Skeletal muscle satellite cell (primary cell): ENCODE measurements around the gene ERCC4. TPM values are rescaled to one million over a fixed set of nuclear protein-coding genes. Genes with fewer than 3 reads are reported as not detected.
"Not testable (repeated sequence)": the region's sequence is repeated elsewhere in the genome, so short reads cannot be mapped to it uniquely, and the experiment has no call there.

ENCODE experiments used
- H3K27me3 ChIP-seq: 2 replicates; pipeline ENCODE4 v1.7.0; 2013; ENCODE audit warnings: low read length; ENCODE audit not compliant: control insufficient read depth, insufficient read depth
- H3K36me3 ChIP-seq: 2 replicates; pipeline ENCODE4 v1.7.0; 2013; ENCODE audit warnings: mild to moderate bottlenecking, control low read depth, low read length; ENCODE audit not compliant: insufficient read depth
- H3K4me1 ChIP-seq: 2 replicates; pipeline ENCODE4 v1.7.0; 2013; ENCODE audit warnings: low read length; ENCODE audit not compliant: control insufficient read depth, insufficient read depth
- H3K4me2 ChIP-seq: 2 replicates; pipeline ENCODE4 v1.7.0; 2013; ENCODE audit warnings: mild to moderate bottlenecking, low read length
- H3K4me3 ChIP-seq: 2 replicates; pipeline ENCODE4 v1.7.0; 2013; ENCODE audit warnings: low read length
- H3K9ac ChIP-seq: 2 replicates; pipeline ENCODE4 v1.7.0; 2013; ENCODE audit warnings: mild to moderate bottlenecking, low read depth, low read length, moderate library complexity
- H3K9me3 ChIP-seq: replicated peaks from 2 replicates; pipeline ENCODE4 v1.7.0; 2013; ENCODE audit warnings: mild to moderate bottlenecking, control low read depth, low read length
- total RNA-seq: library from RNA; depleted of rRNA; stranded (reverse); fragments of >200 nt; gene quantifications from 2 replicates; pipeline ENCODE4 v1.2.3, GENCODE V29; 2012; rRNA removed

The ERCC4 gene
- total RNA-seq: 7.2 and 9.6 TPM in 2 replicates

GRCh38 chr16:13919683-13920509, at the start of gene ERCC4:
Gene ERCC4 (plus strand): TSS chr16:13920154. CDS start chr16:13920166, 12 bp downstream.
- no peaks in the 10 kb centered on the region for H3K9me3 ChIP-seq
- peak within 1 kb of the TSS; percentile 91 for H3K4me3 ChIP-seq
- H3K27me3 ChIP-seq: peaks cover 15% of the 10 kb centered on the region
- H3K4me2 ChIP-seq: peak within 1 kb of the TSS; percentile 95
- peaks cover 17% of the 10 kb centered on the region for H3K4me1 ChIP-seq
- H3K9ac ChIP-seq: peak within 1 kb of the TSS; percentile 99
- peaks cover 7% of the 10 kb centered on the region for H3K36me3 ChIP-seq

GRCh38 chr16:13873835-13874438, 46.0 kb upstream of the ERCC4 start:
- Histone ChIP-seq H3K9ac (no peak overlapping the region), H3K9me3 (no peaks in the 10 kb centered on the region), H3K27me3 (peaks cover 35% of the 10 kb centered on the region), H3K36me3 (no peaks in the 10 kb centered on the region), H3K4me1 (no peaks in the 10 kb centered on the region), H3K4me3 (no peak overlapping the region), H3K4me2 (no peak overlapping the region)

- Histone ChIP-seq H3K27me3 (peaks cover 32% of the 10 kb centered on the region), H3K36me3 (no peaks in the 10 kb centered on the region), H3K4me1 (no peaks in the 10 kb centered on the region)
These were observed 44.2 kb upstream of the ERCC4 start for GRCh38 chr16:13875614-13876284.

GRCh38 chr16:13883276-13883675, 36.7 kb upstream of the ERCC4 start:
- Histone ChIP-seq H3K9ac (no peak overlapping the region), H3K4me1 (no peaks in the 10 kb centered on the region), H3K4me3 (no peak overlapping the region), H3K4me2 (no peak overlapping the region), H3K27me3 (peaks cover 14% of the 10 kb centered on the region), H3K36me3 (no peaks in the 10 kb centered on the region), H3K9me3 (no peaks in the 10 kb centered on the region)

More at GRCh38 chr16:13875614-13876284, 44.2 kb upstream of the ERCC4 start:
- H3K4me2 ChIP-seq: no peak overlapping the region
- H3K4me3 ChIP-seq: no peak overlapping the region
- no peaks in the 10 kb centered on the region for H3K9me3 ChIP-seq
- H3K9ac ChIP-seq: no peak overlapping the region

DNA sequence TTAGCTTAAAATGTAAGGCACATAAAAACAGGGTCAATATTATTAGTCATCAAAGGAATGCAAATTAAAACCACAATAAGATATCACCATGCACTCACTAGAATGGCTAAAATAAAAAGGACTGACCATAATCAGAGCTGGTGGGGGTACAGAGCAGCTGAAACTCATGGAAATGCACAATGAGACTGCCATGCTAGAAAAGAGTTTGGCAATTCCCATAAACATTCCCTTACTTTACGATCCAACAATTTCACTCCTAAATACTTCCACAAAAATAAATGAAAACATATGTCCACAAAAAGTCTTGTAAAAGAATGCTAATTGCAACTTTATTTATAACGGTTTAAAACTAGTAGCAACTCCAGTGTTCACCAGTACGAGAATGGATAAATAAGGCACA, 36.1 kb upstream of the ERCC4 start:
- no peak overlapping the region for H3K4me2 ChIP-seq
- no peaks in the 10 kb centered on the region for H3K9me3 ChIP-seq
- no peak overlapping the region for H3K4me3 ChIP-seq
- H3K36me3 ChIP-seq: no peaks in the 10 kb centered on the region
- H3K4me1 ChIP-seq: no peaks in the 10 kb centered on the region
- peaks cover 14% of the 10 kb centered on the region for H3K27me3 ChIP-seq
- H3K9ac ChIP-seq: no peak overlapping the region

GRCh38 chr16:13885700-13886099, 34.3 kb upstream of the ERCC4 start:
- Histone ChIP-seq H3K4me3 (no peak overlapping the region), H3K9me3 (no peaks in the 10 kb centered on the region), H3K4me2 (no peak overlapping the region)

GRCh38 chr16:13886608-13887007, 33.3 kb upstream of the ERCC4 start:
- H3K9ac ChIP-seq: no peak overlapping the region
- H3K4me2 ChIP-seq: no peak overlapping the region
- H3K27me3 ChIP-seq: peaks cover 14% of the 10 kb centered on the region
- no peaks in the 10 kb centered on the region for H3K4me1 ChIP-seq
- no peak overlapping the region for H3K4me3 ChIP-seq
- H3K9me3 ChIP-seq: no peaks in the 10 kb centered on the region
- H3K36me3 ChIP-seq: no peaks in the 10 kb centered on the region

More at GRCh38 chr16:13885700-13886099, 34.3 kb upstream of the ERCC4 start:
- Histone ChIP-seq H3K27me3 (peaks cover 14% of the 10 kb centered on the region), H3K9ac (no peak overlapping the region), H3K4me1 (no peaks in the 10 kb centered on the region), H3K36me3 (no peaks in the 10 kb centered on the region)

GRCh38 chr16:13889323-13889722, 30.6 kb upstream of the ERCC4 start:
- not testable (repeated sequence) for H3K4me3 ChIP-seq, H3K9ac ChIP-seq, H3K36me3 ChIP-seq, H3K4me2 ChIP-seq, H3K4me1 ChIP-seq, H3K9me3 ChIP-seq
- H3K27me3 ChIP-seq: peaks cover 33% of the 10 kb centered on the region

GRCh38 chr16:13892301-13892700, 27.7 kb upstream of the ERCC4 start:
- H3K27me3 ChIP-seq: peaks cover 49% of the 10 kb centered on the region

DNA sequence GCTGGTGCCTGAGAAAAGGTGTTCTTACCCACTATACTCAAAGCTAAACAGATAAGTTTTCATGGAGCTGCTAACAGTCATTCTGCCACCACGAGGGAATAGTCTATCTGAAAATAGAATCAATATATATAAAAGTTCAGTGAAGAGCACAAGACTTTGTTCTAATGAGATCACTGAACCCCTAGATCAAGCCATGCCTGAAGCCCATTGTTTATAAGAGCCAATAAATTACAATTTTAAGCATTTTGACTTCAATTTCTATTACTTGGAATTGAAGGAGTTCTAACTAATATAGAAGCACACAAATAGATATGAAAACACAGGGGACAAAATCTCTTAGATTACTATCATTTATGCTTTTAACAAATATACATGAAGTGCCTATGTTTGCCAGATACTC, 24.4 kb upstream of the ERCC4 start:
- Histone ChIP-seq H3K9me3 (peaks cover 3% of the 10 kb centered on the region), H3K4me2 (no peak overlapping the region), H3K9ac (no peak overlapping the region), H3K4me3 (no peak overlapping the region), H3K36me3 (no peaks in the 10 kb centered on the region), H3K27me3 (peaks cover 62% of the 10 kb centered on the region), H3K4me1 (no peaks in the 10 kb centered on the region)

More at GRCh38 chr16:13892301-13892700, 27.7 kb upstream of the ERCC4 start:
- Histone ChIP-seq H3K4me1 (no peaks in the 10 kb centered on the region), H3K4me2 (no peak overlapping the region), H3K9me3 (peaks cover 3% of the 10 kb centered on the region), H3K9ac (no peak overlapping the region), H3K4me3 (no peak overlapping the region), H3K36me3 (no peaks in the 10 kb centered on the region)

- Histone ChIP-seq H3K9ac (no peak overlapping the region), H3K36me3 (no peaks in the 10 kb centered on the region), H3K4me2 (no peak overlapping the region), H3K4me3 (no peak overlapping the region), H3K9me3 (peaks cover 3% of the 10 kb centered on the region), H3K4me1 (no peaks in the 10 kb centered on the region), H3K27me3 (peaks cover 62% of the 10 kb centered on the region)
These were observed 23.3 kb upstream of the ERCC4 start for GRCh38 chr16:13896543-13897182.
